ENCODE data around the gene KRT14. TPM values are rescaled to one million over a fixed set of nuclear protein-coding genes. Genes with fewer than 3 reads are reported as not detected.

KRT14 gene
- total RNA-seq, 1 experiment from 2014 or later: 0.15 TPM

DNA sequence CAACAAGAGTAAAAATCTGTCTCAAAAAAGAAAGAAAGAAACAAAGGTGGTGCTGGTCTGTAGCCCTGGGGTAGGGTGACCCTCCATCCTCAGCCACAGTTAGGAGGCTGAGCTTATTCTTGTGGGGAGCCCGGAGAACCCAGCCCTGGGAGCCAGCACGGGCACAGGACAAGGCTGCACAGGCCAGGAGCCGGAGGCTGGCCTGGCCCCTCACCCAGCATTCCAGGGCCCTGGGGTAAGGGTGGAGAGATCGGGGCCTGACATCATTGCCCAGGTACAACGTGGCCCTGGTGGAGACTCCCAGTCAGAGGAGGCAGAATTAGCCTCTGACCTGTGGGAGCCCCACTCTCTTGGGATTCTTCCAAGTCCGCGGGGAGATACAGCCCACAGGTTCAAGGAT lies 47.9 kb upstream of the KRT14 start:
- Histone ChIP-seq H3K36me3 (ENCODE audit: low read depth, low read length) (no peaks in the 10 kb centered on the region), H3K4me1 (ENCODE audit: insufficient read depth, low read length) (no peaks in the 10 kb centered on the region), H3F3A (ENCODE audit: low read length, unreplicated experiment) (no peaks in the 10 kb centered on the region), H3K9me2 (replicated peaks; ENCODE audit: low read length) (no peaks in the 10 kb centered on the region), H4K20me1 (ENCODE audit: low read length) (no peaks in the 10 kb centered on the region), H3K4me3 (ENCODE audit: low read length) (no peak overlapping the region), H3K79me2 (ENCODE audit: low read length) (no peaks in the 10 kb centered on the region), H3K27me3 (ENCODE audit: low read length) (no peaks in the 10 kb centered on the region), H3K9ac (ENCODE audit: low read length) (no peak overlapping the region), H3K4me2 (ENCODE audit: low read length) (no peak overlapping the region), H3K9me3 (ENCODE audit: low read length) (no peaks in the 10 kb centered on the region), H3K27ac (ENCODE audit: low read length) (no peak overlapping the region), H2AFZ (ENCODE audit: low read length) (no peak overlapping the region)
- ATAC-seq (no peak), DNase-seq (no peak)
- BruUV-seq (replicated peaks): no TSS peak
- no peak for TF ChIP-seq CTCF (conservative IDR thresholded peaks at IDR 0.05; ENCODE audit: low read depth, low read length)
- no peak for TF ChIP-seq EZH2 (IDR thresholded peaks at IDR 0.05; ENCODE audit: low read length, unreplicated experiment)
- no peak for TF ChIP-seq EZH2phosphoT487 (IDR thresholded peaks at IDR 0.05; ENCODE audit: borderline replicate concordance, low read length)
- ChIA-PET POLR2A (ENCODE audit: unreplicated experiment) (interaction anchor here (0.7 kb wide), 1 partner anchor 32 kb away, joined by 3 read pairs; no protein-coding TSS in a partner anchor), CTCF (no interaction called here)
- intact Hi-C loops (cut with micrococcal nuclease): no loop called here

DNA sequence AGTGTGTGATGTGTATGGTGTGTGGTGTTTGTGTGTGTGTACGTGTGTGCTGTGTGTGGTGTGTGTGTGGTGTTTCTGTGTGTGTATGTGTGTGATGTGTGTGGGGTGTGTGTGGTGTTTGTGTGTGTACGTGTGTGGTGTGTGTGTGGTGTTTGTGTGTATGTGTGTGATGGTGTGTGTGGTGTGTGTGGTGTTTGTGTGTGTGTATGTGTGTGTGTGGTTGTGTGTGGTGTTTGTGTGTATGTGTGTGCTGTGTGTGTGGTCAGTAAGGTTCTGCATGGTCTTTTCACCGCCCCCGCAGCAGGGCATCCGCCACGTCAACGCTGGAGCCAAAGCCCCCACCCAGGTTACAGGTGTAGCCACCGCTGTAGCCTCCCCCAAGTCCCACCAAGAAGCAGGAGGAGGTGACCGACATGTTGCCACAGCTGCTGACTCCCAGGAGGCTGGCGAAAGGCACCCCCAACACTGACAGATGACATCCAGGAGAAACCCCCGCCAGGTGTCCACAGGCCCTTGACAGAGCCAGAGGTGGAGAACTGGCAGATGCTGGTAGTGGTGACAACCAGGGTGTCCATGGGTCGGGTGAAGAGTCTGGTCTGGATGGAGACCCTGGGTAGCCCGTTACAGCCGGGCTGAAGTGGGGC lies 47.0 kb upstream of the KRT14 start:
- ChIA-PET POLR2A (ENCODE audit: unreplicated experiment) (no interaction called here), CTCF (no interaction called here)
- H3K27me3 ChIP-seq (ENCODE audit: low read length): no peaks in the 10 kb centered on the region
- H3K9ac ChIP-seq (ENCODE audit: low read length): no peak overlapping the region
- no TSS peak for BruUV-seq (replicated peaks)
- H3K4me2 ChIP-seq (ENCODE audit: low read length): no peak overlapping the region
- TF ChIP-seq EZH2 (IDR thresholded peaks at IDR 0.05; ENCODE audit: low read length, unreplicated experiment) (no peak), EZH2phosphoT487 (IDR thresholded peaks at IDR 0.05; ENCODE audit: borderline replicate concordance, low read length) (no peak), CTCF (conservative IDR thresholded peaks at IDR 0.05; ENCODE audit: low read depth, low read length) (no peak)
- H2AFZ ChIP-seq (ENCODE audit: low read length): no peak overlapping the region
- H3K4me1 ChIP-seq (ENCODE audit: insufficient read depth, low read length): no peaks in the 10 kb centered on the region
- intact Hi-C loops (cut with micrococcal nuclease): no loop called here
- H3K79me2 ChIP-seq (ENCODE audit: low read length): no peaks in the 10 kb centered on the region
- H3K9me3 ChIP-seq (ENCODE audit: low read length): no peaks in the 10 kb centered on the region
- no peaks in the 10 kb centered on the region for H4K20me1 ChIP-seq (ENCODE audit: low read length)
- no peak overlapping the region for H3K27ac ChIP-seq (ENCODE audit: low read length)
- H3F3A ChIP-seq (ENCODE audit: low read length, unreplicated experiment): no peaks in the 10 kb centered on the region
- no peaks in the 10 kb centered on the region for H3K9me2 ChIP-seq (replicated peaks; ENCODE audit: low read length)
- ATAC-seq (no peak), DNase-seq (no peak)
- no peaks in the 10 kb centered on the region for H3K36me3 ChIP-seq (ENCODE audit: low read depth, low read length)
- H3K4me3 ChIP-seq (ENCODE audit: low read length): no peak overlapping the region

- Histone ChIP-seq H3K27ac (ENCODE audit: low read length) (no peak overlapping the region), H3K9ac (ENCODE audit: low read length) (no peak overlapping the region)
- POLR2A ChIA-PET (ENCODE audit: unreplicated experiment): no interaction called here
Observed at GRCh38 chr17:41632482-41633105, 45.9 kb upstream of the KRT14 start.

More at GRCh38 chr17:41632482-41633105, 45.9 kb upstream of the KRT14 start:
- Histone ChIP-seq H3K27me3 (ENCODE audit: low read length) (no peaks in the 10 kb centered on the region), H3F3A (ENCODE audit: low read length, unreplicated experiment) (no peaks in the 10 kb centered on the region), H4K20me1 (ENCODE audit: low read length) (no peaks in the 10 kb centered on the region), H3K9me3 (ENCODE audit: low read length) (no peaks in the 10 kb centered on the region), H3K79me2 (ENCODE audit: low read length) (no peaks in the 10 kb centered on the region), H2AFZ (ENCODE audit: low read length) (no peak overlapping the region), H3K9me2 (replicated peaks; ENCODE audit: low read length) (no peaks in the 10 kb centered on the region), H3K4me2 (ENCODE audit: low read length) (no peak overlapping the region), H3K36me3 (ENCODE audit: low read depth, low read length) (no peaks in the 10 kb centered on the region), H3K4me1 (ENCODE audit: insufficient read depth, low read length) (no peaks in the 10 kb centered on the region), H3K4me3 (ENCODE audit: low read length) (no peak overlapping the region)
- DNase-seq: no peak
- no TSS peak for BruUV-seq (replicated peaks)
- TF ChIP-seq CTCF (conservative IDR thresholded peaks at IDR 0.05; ENCODE audit: low read depth, low read length): no peak
- no peak for TF ChIP-seq EZH2 (IDR thresholded peaks at IDR 0.05; ENCODE audit: low read length, unreplicated experiment)
- no peak for TF ChIP-seq EZH2phosphoT487 (IDR thresholded peaks at IDR 0.05; ENCODE audit: borderline replicate concordance, low read length)
- CTCF ChIA-PET: no interaction called here
- intact Hi-C loops (cut with micrococcal nuclease): no loop called here
- ATAC-seq: no peak
